Glutamatergic neuron (in vitro differentiated cells): ENCODE measurements around the gene IKZF3. TPM values are rescaled to one million over a fixed set of nuclear protein-coding genes. Genes with fewer than 3 reads are reported as not detected.

Source experiments
- DNase-seq: peaks from one replicate; pipeline ENCODE4 v3.0.0; 2022
- H3K27ac Mint-ChIP-seq: one replicate; pipeline ENCODE4 v1.8.0; 2020; ENCODE audit warnings: mild to moderate bottlenecking, mixed read lengths, inconsistent platforms; ENCODE audit not compliant: unreplicated experiment
- H3K27me3 Mint-ChIP-seq: one replicate; pipeline ENCODE4 v1.8.0; 2020; ENCODE audit warnings: mild to moderate bottlenecking, moderate library complexity, mixed read lengths, inconsistent platforms; ENCODE audit not compliant: unreplicated experiment
- H3K36me3 Mint-ChIP-seq: one replicate; pipeline ENCODE4 v1.8.0; 2020; ENCODE audit warnings: mild to moderate bottlenecking, mixed read lengths, inconsistent platforms; ENCODE audit not compliant: unreplicated experiment
- H3K4me1 Mint-ChIP-seq: one replicate; pipeline ENCODE4 v1.8.0; 2020; ENCODE audit warnings: mild to moderate bottlenecking, low read depth, mixed read lengths, inconsistent platforms; ENCODE audit not compliant: unreplicated experiment
- H3K4me3 Mint-ChIP-seq: one replicate; pipeline ENCODE4 v1.8.0; 2020; ENCODE audit warnings: mild to moderate bottlenecking, mixed read lengths, inconsistent platforms; ENCODE audit not compliant: unreplicated experiment
- H3K9me3 Mint-ChIP-seq: one replicate; pipeline ENCODE4 v1.8.0; 2020; ENCODE audit warnings: mild to moderate bottlenecking, moderate library complexity, mixed read lengths, inconsistent platforms; ENCODE audit not compliant: unreplicated experiment
- CTCF ChIP-seq: fragments of 200-600 bp; sonication (generic); IDR thresholded peaks from one replicate; pipeline ENCODE4 v1.5.0; 2021; ENCODE audit not compliant: partially characterized antibody, unreplicated experiment
- total RNA-seq: library from RNA; stranded (reverse); fragmentation: NEBNext Ultra II Directional; extraction: Animal tissue kit (Norgen Biotek cat#: 25700); gene quantifications from one replicate; pipeline ENCODE4 v1.2.1, GENCODE V29; 2021; ENCODE audit not compliant: unreplicated experiment

Gene IKZF3
- total RNA-seq, 1 donor from 2014 or later, result not detected

DNA sequence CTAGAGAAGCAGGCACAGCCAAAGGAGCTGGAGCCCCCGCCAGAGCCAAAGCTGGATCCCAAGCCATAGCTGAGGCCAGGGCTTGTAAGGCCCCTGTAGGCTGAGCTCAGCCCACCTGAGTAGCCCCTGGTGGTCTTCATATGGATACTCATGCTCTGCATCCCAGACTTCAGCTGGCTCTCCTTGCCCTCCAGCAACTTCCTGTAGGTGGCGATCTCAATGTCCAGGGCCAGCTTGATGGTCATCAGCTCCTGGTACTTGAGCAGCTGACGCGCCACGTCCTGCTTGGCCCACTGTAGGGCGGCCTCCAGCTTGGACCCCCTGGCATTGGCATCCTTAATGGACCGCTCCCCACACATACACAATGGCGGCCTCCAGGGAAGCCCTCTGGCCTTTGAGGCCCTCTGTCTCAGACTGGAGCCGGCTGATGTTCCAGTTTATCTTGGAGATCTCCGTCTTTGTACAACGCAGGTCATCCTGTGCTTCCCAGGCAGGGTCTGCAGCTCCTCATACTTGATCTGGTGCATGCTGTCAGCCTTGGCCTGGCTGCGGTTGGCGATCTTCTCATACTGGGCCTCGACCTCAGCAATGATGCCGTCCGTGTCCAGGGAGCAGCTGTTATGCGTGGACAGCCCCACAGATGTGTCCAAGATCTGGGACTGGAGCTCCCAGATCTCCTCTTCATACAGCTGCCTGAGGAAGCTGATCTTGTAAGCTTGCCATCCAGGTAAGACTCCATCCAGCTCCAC, 28.9 kb downstream of the IKZF3 start:
- H3K4me3 Mint-ChIP-seq, result no peak overlapping the region
- TF ChIP-seq CTCF, result no peak
- H3K9me3 Mint-ChIP-seq, result peaks cover 7% of the 10 kb centered on the region
- no peak overlapping the region for H3K27ac Mint-ChIP-seq
- DNase-seq, result no peak
- no peaks in the 10 kb centered on the region for H3K27me3 Mint-ChIP-seq
- no peaks in the 10 kb centered on the region for H3K4me1 Mint-ChIP-seq
- peaks cover 8% of the 10 kb centered on the region for H3K36me3 Mint-ChIP-seq

DNA sequence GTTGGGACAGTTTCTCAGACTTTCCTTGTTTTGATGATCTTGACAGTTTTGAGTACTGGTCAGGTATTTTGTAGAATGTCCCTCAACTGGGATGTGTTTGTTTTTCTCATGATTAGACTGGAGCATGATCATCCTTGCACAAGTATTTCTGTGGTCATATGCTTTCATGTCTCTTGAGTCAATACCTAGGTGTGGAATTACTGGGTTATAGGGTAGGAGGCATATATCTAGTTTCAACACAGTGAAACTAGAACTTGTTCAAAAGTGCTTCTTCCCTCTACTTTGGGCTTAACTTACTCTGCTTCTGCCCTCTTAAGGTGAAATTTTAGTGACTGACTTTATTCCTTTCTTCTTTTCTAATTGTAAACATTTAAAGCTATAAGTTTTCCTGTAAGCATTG, 30.1 kb downstream of the IKZF3 start:
- Mint-ChIP-seq H3K4me1 (no peaks in the 10 kb centered on the region), H3K36me3 (peaks cover 8% of the 10 kb centered on the region), H3K27me3 (no peaks in the 10 kb centered on the region), H3K27ac (no peak overlapping the region), H3K4me3 (no peak overlapping the region), H3K9me3 (peaks cover 7% of the 10 kb centered on the region)
- no peak for TF ChIP-seq CTCF
- no peak for DNase-seq

- peaks cover 1% of the 10 kb centered on the region for H3K9me3 Mint-ChIP-seq
- no peak overlapping the region for H3K4me3 Mint-ChIP-seq
- TF ChIP-seq CTCF, result no peak
- no peak for DNase-seq
- no peak overlapping the region for H3K27ac Mint-ChIP-seq
- H3K27me3 Mint-ChIP-seq, result no peaks in the 10 kb centered on the region
- no peaks in the 10 kb centered on the region for H3K4me1 Mint-ChIP-seq
- H3K36me3 Mint-ChIP-seq, result no peaks in the 10 kb centered on the region
Observed at GRCh38 chr17:39831588-39831987, 32.5 kb downstream of the IKZF3 start.

GRCh38 chr17:39828443-39828842, 35.7 kb downstream of the IKZF3 start:
- no peak for TF ChIP-seq CTCF
- no peak overlapping the region for H3K27ac Mint-ChIP-seq
- H3K4me3 Mint-ChIP-seq, result no peak overlapping the region
- no peak for DNase-seq
- H3K9me3 Mint-ChIP-seq, result peaks cover 5% of the 10 kb centered on the region
- no peaks in the 10 kb centered on the region for H3K27me3 Mint-ChIP-seq
- H3K4me1 Mint-ChIP-seq, result no peaks in the 10 kb centered on the region
- H3K36me3 Mint-ChIP-seq, result peaks cover 5% of the 10 kb centered on the region

DNA sequence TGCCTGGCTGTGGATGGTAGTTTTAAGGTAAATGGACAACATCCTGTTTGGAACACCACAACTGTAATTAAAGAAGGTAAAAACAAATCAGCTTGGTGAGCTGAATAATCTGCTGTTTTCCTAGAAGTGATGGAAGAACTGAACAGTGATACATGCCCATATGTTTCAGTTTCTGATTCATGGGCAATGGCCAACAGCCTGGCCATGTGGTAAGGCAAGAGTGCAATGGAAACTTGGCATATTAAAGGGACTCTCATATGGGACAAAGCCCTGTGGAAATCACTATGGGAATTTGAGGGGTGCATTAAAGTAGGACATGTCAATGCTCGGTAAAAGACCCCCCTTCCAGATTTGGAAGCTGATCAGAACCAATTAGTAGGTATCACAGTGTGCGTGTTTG, 37.8 kb downstream of the IKZF3 start:
- H3K4me3 Mint-ChIP-seq, result no peak overlapping the region
- no peak for TF ChIP-seq CTCF
- no peak for DNase-seq
- H3K36me3 Mint-ChIP-seq, result peaks cover 14% of the 10 kb centered on the region
- H3K27ac Mint-ChIP-seq, result no peak overlapping the region
- no peaks in the 10 kb centered on the region for H3K27me3 Mint-ChIP-seq
- no peaks in the 10 kb centered on the region for H3K4me1 Mint-ChIP-seq
- peaks cover 8% of the 10 kb centered on the region for H3K9me3 Mint-ChIP-seq
